ENCODE data around the gene RTL5.

GRCh38 chrX:72128183-72128834 is 3.4 kb downstream of the RTL5 start:
- TF ChIP-seq, protein P1, sequence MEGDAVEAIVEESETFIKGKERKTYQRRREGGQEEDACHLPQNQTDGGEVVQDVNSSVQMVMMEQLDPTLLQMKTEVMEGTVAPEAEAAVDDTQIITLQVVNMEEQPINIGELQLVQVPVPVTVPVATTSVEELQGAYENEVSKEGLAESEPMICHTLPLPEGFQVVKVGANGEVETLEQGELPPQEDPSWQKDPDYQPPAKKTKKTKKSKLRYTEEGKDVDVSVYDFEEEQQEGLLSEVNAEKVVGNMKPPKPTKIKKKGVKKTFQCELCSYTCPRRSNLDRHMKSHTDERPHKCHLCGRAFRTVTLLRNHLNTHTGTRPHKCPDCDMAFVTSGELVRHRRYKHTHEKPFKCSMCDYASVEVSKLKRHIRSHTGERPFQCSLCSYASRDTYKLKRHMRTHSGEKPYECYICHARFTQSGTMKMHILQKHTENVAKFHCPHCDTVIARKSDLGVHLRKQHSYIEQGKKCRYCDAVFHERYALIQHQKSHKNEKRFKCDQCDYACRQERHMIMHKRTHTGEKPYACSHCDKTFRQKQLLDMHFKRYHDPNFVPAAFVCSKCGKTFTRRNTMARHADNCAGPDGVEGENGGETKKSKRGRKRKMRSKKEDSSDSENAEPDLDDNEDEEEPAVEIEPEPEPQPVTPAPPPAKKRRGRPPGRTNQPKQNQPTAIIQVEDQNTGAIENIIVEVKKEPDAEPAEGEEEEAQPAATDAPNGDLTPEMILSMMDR (IDR thresholded peaks at IDR 0.05), result no peak
- TF ChIP-seq POLR2AphosphoS5 (IDR thresholded peaks at IDR 0.05), result no peak
- no peak for TF ChIP-seq POLR2A (IDR thresholded peaks at IDR 0.05)
- no peak for TF ChIP-seq EP300 (IDR thresholded peaks at IDR 0.05)

Data from upper lobe of left lung (tissue), 4 donors.